Effector CD4-positive, alpha-beta T cell (primary cell): ENCODE results near the gene EFS.
"Not testable (repeated sequence)": the region's sequence is repeated elsewhere in the genome, so short reads cannot be mapped to it uniquely, and the experiment has no call there.

Source experiments
- DNase-seq: peaks from one replicate; pipeline ENCODE4 v3.0.0-alpha.2; 2020

The EFS gene

DNA sequence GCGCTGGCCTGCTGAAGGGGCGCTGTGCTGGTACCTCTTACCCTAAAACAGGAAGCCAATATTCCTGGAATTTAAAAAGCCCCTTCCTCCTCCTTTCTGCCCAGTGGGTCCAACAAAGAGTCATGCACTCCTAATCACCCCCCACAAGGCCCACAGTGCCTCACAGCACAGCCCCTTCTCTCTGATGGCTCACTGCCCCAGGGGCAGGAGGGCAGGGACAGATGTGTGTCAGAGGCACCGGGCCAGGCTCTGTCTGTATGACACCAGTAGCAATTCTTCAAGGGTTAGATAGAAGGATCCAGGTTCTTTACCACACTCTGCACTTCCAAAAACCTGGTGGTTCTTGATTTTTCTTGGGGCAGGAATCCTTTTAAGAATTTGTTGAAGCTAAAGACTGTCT is 34.2 kb upstream of the EFS start:
- DNase-seq = no peak

DNA sequence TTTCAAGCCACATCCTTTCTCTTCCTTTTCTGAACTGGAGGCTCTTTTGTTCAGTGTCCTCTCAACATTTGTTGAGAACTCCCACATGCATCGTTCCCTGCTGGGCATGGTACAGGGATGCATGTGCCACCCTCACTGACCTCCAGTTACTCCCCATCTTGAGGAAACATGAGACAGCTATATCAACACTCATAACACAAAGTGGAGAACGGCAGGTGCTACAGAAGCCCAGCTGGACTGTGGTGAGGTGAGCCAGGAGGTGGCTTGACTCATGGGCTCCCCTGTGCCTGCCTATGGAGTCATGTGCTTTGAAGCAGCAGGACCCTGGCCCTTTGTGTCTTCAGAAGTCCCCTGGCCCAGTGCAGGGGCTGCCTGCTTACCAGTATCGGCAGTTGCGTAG is 33.4 kb upstream of the EFS start:
- no peak for DNase-seq

DNA sequence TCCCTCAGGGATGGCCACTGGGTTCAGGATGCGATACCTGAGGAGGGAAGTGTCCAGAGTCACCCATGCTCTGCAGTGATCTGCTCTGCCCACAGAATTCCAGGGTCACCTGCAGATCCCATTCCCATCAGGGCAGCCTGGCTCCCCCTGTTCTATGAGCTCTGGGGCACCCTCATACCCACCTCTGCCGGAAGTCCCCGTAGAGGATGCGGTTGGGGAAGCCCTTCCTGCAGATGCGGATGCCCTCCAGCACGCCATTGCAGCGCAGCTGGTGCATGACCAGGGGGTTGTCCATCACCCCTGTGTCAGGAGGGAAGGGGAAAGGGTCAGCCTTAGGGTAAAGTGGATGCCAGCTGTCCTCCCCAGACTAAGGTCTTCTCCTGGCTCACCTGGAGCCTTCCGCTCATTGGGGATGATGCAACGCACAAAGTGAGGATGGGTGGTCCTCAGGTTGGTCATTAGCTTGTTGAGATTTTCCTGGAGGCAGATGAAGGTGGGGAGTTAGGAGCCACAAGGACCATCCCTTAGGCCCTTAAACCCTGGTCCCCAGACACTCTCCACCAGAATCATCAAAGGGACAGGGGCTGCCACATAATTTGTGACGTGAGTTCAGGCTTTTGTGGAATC is 31.9 kb upstream of the EFS start:
- no peak for DNase-seq

DNA sequence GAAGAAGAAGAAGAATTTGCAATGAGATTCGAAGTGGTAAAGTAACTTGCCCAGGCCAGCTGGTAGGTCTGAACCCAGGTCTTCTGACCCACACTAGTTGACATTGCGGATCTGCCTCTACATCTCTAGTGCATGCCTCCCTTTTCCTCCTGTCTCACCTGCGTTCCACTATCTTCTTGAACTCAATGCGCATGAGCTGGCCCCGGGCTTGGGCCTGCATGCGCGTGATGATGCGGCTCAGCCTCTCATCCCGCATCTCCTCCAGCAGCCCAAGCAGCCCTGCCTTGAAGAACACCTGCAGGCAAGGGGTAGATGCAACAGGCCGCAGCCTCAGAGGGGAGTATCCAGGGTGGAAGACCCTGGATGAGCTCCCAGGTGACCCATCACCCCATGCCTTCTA is 31.2 kb upstream of the EFS start:
- no peak for DNase-seq

DNA sequence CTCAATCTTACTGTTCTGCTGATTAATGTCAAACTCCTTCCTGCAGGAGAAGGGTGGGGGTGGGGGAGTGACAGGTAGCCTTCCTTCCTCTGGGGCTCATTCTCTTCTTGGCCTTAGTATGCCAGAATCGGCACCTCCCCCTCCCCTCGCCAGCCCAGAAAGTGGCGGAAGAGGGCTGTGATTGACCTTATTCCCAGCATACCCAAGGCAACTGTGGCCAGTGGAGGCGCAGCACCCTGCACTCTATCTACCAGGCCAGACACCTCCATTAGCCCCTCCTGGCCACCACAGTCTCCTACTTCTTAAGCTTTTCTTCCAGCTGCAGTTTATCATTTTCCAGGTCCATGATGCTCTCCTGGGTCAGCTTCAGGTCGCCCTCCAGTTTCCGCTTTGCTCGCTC is 27.6 kb upstream of the EFS start:
- no peak for DNase-seq

DNA sequence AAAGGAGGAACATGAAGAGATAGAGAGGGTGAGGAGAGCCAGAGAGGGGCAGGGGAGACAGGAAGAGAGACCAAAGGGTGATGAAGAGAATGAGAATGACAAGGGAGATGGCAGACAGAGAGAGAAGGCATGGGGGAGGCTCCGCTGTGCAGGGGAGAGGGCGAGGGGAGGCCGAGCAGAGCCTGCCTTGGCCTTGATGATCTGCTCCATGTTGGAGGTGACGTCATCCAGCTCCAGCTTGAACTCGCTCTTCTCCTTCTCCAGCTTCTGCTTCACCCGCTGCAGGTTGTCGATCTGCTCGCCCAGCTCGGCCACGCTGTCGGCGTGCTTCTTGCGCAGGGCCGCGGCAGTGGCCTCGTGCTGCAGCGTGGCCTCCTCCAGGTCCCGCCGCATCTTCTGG is 24.9 kb upstream of the EFS start:
- DNase-seq = not testable (repeated sequence)

DNA sequence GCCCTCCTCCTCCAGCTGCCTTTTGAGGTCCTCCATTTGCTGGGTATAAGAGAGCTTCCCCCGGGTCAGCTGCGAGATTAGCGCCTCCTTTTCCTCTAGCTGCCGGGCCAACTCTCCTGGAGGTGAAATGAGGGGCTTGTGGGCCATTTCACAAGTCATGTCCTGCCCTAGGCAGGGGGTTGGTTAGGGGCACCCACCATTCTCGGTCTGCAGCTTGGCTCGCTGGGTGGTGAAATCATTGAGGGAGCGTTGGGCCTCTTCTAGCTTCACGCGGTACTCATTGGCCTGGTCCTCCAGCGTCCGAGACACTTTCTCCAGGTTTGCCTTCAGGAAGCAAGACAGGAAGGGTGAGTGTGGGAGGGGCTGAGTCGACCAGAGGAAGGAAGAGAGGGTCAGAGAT is 24.4 kb upstream of the EFS start:
- DNase-seq = no peak

DNA sequence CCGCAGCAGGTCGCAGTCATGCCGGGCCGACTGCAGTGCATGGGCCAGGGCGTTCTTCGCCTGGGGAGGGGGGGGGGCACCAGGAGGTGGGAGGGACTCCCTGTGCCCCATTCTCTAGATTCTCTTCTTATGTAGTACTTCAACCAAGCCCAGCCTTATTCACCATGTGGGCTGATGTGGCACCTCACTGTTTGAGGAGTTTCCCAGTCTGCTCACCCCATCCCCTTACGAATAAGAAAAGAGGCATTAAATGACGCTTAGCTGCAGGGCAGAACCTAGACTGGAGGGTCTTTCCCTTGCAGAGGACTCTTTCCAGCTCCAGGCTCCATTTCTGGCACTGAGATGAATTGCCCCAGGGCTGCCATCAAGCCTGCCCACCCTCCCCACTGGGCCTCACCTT is 24.0 kb upstream of the EFS start:
- DNase-seq = no peak

DNA sequence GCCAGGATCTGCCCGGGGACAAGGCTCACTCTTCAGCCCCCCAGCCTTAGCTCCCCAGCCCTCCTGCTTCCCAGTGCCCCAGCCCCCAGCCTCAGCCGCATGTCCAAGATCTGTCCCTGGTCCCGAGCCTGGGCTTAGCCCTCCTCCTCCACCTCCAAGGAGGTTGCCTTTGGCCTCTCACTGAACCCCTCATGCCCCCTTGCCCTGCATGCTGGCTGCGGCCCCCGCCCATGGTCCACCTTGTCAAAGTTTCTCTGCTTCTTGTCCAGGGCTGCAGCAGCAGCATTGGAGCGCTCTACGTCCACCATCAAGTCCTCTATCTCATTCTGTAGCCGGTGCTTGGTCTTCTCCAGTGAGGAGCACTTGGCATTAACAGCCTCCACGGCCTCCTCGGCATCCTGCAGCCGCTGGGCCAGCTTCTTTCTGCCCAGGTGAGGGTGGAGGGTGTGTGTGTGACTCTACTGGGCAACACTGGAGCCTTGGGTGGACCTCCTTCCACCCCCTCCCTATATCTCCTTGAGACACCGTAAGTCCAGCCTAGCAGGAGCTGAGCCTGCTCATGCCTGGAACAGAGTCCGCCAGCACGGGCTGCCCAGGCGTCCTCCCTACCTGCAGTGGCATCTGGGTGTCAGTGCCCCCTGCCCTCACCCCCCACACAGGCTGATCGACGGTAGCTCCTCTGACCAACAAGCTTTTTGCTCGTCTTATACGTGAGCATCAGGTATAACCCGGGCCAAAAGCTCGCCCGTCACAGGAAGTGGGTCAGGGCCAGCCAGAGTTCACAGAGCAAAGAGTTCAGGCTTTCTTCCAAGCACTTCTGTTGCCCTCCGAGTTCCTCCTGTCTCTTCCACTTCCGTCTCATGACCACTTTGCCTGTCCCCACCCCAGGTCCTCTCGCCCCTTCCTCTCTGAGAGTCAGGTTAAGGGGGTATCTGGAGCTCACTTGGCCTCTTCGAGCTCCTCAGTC is 23.2 kb upstream of the EFS start:
- no peak for DNase-seq

DNA sequence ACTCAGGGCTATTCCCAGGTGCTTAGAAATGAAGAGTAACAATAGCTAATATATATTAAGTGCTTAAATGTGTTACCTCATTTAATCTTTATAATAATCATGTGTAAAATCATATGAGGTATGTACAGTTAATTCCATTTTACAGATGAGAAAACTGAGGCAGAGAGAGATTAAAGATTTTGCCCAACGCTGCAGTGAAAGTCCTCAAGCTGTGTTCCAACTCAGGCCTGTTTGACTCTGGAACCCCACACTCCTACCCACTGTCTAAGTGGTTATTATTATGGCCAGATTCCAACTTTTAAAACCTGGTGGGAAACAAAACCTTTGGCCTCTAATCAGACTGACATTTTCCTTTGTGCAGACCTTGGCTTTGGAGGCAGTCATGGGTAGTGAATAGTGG is 22.0 kb upstream of the EFS start:
- DNase-seq = no peak

DNA sequence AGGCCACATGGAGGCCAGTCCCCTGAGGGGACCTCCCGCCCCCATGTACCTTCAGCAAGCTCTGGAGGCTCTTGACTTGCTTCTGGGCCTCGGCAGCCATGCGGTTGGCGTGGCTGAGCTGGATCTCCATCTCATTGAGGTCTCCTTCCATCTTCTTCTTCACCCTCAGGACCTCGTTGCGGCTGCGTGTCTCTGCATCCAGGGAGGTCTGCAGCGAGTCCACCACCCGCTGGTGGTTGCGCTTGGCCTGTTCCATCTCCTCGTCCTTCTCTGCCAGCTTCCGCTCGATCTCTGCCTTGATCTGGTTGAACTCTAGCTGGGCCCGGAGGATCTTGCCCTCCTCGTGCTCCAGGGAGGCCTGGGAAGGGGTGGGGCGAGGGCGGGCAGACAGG is 21.3 kb upstream of the EFS start:
- DNase-seq = not testable (repeated sequence)

DNA sequence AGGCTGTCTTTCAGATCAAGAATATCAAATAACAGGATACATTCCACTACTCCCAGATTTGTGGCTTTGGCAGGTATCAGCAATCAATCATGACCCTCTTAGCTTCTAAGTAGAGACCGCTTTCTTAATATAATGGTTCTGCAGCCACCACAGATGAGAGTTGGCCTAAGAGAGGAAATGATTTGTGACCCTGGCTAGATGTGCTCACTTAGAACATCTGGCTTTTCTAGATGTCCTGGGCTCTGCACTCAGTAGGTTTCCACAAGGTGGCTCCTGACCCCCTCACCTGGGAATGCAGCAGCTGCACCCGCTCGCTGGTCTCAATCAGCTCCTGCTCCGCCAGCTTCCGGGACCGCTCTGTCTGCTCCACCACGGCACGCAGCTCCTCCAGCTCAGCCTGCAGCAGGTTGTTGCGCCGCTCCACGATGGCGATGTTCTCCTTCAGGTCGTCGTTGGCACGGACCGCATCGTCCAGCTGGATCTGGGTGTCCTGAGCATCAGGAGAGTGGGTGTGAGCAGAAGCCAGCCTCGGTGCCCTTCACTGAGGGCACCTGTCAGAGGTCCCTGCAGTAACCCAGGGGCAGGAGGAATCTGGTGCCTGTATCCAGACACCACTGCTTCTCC is 20.8 kb upstream of the EFS start:
- DNase-seq = no peak

DNA sequence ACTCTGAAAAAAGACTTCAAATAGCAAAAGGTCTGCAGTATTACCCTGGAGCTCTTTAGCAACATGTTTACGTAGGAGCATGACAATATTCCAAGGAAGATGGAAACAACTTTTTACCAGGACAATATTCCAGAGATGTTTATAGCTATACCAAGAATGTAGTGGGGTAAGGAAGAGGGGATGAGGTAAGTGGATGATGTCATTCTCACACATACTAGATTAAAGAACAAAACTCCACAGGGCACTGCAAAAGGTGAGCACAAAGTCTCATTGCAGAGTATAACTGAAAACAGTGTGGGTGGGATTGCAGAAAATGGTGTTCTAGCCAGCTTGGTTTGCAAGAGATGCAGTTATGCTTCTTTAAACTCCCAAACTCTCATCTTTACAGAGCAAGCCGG is 20.3 kb upstream of the EFS start:
- no peak for DNase-seq

DNA sequence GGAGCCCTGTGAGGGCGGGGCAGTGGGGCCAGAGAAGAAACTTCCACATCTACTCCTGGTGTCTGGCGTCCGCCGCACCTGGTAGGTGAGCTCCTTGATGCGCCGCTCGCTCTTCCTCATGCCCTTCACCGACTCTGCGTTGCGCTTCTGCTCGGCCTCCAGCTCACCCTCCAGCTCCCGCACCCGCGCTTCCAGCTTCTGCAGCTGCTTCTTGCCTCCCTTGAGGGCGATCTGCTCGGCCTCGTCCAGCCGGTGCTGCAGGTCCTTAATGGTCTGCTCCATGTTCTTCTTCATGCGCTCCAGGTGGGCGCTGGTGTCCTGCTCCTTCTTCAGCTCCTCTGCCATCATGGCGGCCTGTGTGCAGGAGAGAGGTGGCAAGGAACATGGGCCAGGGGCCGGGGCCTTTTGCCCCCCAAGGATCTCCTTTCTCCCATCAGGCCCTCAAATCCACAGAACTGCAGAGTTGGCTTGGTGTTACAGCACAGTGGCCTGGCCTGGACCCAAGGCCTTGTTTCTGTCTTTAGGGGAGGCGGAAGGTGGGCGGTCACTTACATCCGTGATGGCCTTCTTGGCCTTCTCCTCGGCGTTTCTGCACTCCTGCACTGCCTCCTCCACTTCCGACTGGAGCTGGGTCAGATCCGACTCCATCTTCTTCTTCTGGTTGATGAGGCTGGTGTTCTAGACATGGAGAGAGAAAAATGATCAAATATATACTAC is 19.6 kb upstream of the EFS start:
- no peak for DNase-seq

DNA sequence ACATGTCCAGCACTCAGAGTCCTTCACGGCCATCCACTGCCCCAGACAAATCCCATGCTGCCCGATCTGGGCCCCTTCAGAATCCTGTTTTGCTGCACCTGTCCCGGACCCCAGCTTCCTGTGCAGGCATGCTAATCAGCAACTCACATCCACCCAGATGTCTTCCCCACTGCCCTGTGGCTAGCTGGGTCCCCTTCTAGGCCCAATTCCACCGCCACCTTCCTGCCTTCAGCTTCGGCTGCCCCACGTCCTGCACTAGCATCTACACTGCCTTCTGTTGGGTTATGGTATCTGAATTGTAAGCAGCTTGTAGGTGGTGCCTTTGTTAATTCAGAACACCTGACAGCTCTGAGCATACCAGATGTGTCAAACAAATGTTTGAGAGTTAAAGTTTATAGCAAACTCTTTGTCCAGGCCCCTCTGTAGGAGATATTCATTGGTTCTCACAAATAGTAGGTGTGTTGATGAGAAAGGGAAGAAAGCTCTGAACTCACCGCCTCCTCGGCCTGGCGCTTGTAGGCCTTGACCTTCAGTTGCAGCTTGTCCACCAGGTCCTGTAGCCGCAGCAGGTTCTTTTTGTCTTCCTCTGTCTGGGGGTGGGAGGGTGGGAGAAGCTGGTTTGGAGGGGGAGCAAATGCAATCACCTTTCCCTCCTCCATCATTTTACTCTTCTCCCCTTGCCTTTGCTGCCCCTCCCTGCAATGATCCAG is 17.9 kb upstream of the EFS start:
- DNase-seq = no peak

DNA sequence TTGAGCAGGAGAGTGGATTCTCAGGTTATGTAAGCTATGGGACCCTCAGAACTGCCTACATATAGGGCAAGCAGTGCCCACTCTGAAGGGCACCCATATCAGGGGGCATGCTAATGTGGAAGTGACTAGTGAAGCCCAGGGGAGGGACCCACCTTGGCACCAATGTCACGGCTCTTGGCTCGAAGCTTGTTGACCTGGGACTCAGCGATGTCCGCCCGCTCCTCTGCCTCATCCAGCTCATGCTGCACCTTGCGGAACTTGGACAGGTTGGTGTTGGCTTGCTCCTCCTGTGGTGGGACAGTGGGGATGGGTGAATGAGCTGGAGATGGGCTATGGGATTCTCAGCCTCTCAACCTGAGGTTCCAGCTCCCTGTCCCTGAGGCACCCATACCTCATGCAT is 17.3 kb upstream of the EFS start:
- no peak for DNase-seq

DNA sequence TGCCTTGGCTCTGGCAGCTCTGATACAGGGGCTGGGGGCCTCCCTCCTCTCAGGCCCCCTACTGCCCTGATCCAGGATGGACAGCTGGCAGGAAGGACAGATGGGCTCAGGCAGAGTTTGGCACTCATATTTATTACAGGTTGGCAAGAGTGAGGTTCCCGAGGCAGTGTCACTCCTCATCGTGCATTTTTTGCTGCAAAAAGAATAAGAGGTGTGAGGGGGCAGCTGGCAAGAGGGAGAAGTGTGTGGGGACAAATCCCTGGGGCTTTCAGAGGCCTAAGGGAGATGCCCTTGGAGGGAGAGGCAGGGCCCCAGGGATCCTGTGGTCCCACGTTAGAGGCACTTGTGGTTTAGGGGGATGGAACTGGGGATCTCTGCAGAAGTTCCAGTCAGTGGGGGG is 16.9 kb upstream of the EFS start:
- DNase-seq = no peak

DNA sequence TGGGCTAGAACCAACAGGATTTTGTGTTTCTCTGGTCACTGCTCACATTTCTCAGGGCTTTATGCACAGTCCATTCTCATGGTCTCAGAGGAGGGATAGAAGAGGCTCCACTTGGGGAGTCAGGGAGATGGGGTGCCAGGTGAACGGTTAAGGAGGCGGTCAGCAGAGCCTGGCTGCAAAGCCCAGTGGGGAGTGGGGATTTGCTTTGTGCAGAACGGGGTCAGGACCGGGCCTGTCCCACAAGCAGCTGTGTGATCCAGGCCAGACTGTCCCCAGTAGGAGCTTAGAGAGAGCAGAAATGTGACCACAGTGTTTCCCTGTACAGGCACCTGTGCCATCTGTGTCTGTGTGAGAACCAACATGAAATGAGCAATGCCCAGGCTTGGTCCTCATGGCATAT is 16.0 kb upstream of the EFS start:
- DNase-seq = no peak

DNA sequence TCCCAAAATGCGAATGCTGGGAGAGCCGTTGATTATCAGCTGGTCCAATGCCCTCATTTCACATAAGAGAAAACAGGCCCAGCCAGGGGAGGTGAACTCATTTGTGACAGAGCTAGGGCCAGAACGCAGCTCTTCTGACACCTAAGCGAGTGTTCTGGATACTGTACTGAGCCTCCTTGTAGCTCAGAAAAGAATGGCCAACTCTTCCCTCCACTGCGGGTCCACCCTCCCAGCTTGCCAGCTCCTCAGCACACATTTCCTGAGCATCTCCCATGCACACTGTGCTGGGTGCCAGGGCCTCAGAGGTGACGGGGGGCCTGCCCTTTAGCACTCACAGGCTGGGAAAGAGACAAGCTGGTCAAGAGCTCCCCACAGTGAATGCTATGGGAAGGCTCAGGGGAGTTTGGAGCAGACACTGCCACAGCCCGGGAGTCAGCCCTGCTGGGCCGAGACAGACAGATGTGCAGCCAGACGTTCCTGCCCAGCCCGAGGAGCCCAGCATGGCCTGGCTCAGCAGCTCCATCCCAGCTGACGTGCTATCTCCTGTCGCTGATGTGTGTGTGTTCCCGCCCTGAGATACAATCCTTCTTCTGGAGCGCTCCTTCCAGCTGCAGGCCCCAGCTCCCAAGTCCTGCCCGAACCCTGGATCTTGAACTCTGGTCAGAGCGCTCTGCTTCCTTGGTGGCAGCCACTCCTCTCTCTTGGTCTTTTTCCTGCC is 15.4 kb upstream of the EFS start:
- no peak for DNase-seq

DNA sequence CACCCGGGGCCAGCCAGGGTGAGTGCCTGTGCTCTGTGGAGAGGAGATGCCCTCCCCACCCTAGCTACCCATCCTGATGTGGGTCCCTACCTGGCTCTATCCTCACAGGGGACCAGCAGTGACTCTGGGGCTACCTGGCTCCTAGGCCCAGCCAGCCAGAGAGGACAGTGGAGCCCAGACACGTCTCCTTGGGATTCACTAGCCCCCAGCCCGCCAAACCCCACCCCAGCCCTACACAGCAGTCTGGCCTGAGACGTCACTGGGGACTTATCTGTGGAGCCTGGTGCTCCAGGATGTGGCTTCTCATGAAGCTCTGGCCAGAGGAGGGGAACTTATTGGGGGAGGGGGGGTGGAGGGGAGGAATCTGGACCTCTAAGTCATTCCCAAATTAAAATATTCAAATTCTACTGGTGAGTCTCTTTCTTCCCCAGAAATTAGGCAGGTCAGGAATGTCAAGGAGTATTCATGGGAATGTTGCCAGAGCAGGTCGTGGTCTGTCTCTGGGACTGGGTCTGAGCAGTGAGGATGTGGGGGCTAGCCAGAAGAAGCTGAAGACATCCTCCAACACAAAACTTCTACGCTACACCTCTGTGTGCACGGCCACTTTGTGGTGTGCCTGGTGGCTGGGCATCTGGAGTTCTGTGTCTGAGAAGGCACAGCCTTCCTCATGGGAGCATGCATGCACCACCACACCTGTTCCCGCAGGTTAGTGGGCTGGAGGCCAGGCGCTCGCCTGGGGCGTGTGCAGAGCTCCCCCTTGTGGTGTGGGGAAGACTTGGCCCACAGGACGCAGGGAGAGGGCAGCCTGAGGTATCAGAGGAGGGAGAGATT is 14.6 kb upstream of the EFS start:
- DNase-seq = peak; percentile 57

DNA sequence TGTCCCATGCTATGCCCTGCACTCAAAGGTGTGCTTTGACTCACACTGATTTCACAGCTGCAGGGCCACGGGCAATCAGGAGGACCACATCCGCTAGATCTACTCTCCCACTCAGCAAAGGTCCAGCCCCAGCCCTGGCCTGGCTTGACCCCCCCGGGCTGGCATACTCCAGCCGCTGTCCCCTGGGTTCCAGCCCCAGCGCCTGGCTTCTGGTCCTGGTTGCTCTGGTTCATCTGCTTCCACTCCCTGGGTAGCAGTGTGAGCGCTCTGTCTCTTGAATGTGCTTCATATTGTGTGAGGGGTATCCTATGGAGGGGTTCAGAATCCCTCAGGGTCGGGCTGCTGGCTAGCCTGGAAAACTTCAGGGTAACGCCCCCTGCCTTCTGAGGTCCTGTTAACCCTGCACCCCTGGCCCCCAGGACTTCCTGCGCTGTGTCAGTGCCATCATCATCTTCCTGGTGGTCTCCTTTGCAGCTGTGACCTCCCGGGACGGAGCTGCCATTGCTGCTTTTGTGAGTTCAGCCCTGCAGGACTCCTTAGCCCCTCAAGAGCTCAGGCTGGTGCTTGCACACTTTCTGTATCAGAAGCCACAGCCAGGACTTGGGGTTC is 13.7 kb upstream of the EFS start:
- no peak for DNase-seq
